GM18867 (cell line): ENCODE results near the gene PLAC8.
"Not testable (repeated sequence)": the region's sequence is repeated elsewhere in the genome, so short reads cannot be mapped to it uniquely, and the experiment has no call there.

Experiments used
- ATAC-seq: cut with Tn5 transposase; IDR thresholded peaks from one replicate; pipeline ENCODE4 v1.9.1; 2021; ENCODE audit warnings: mild to moderate bottlenecking, moderate library complexity; ENCODE audit not compliant: unreplicated experiment

The PLAC8 gene

GRCh38 chr4:83112678-83113428 is 1.7 kb downstream of the PLAC8 start:
- no peak for ATAC-seq

- peak; percentile 37 for ATAC-seq
These were observed 2.3 kb downstream of the PLAC8 start for GRCh38 chr4:83112231-83112630.

- ATAC-seq, result not testable (repeated sequence)
These were observed 2.8 kb downstream of the PLAC8 start for GRCh38 chr4:83111751-83112141.

- ATAC-seq, result no peak
These were observed 3.4 kb downstream of the PLAC8 start for GRCh38 chr4:83110970-83111750.

GRCh38 chr4:83110223-83110945 is 4.1 kb downstream of the PLAC8 start:
- ATAC-seq, result peak; percentile 74

- ATAC-seq, result peak; percentile 24
These were observed 4.9 kb downstream of the PLAC8 start for GRCh38 chr4:83109480-83110222.

- ATAC-seq, result no peak
These were observed 6.2 kb downstream of the PLAC8 start for GRCh38 chr4:83108101-83108861.

GRCh38 chr4:83107631-83108030 is 6.9 kb downstream of the PLAC8 start:
- ATAC-seq, result no peak

- ATAC-seq, result no peak
These were observed 9.5 kb downstream of the PLAC8 start for GRCh38 chr4:83104991-83105390.

- no peak for ATAC-seq
These were observed 18.1 kb downstream of the PLAC8 start for GRCh38 chr4:83096397-83096796.

GRCh38 chr4:83093060-83093640 is 21.4 kb downstream of the PLAC8 start:
- ATAC-seq, result no peak

- no peak for ATAC-seq
These were observed 24.9 kb downstream of the PLAC8 start for GRCh38 chr4:83089410-83090157.

GRCh38 chr4:83084956-83085355 is 29.6 kb downstream of the PLAC8 start:
- not testable (repeated sequence) for ATAC-seq

GRCh38 chr4:83083925-83084475 is 30.5 kb downstream of the PLAC8 start:
- ATAC-seq, result peak; percentile 39

GRCh38 chr4:83082777-83083176 is 31.8 kb downstream of the PLAC8 start:
- no peak for ATAC-seq

GRCh38 chr4:83080561-83080960 is 34.0 kb downstream of the PLAC8 start:
- no peak for ATAC-seq

GRCh38 chr4:83075311-83076095 is 39.0 kb downstream of the PLAC8 start:
- ATAC-seq, result no peak

GRCh38 chr4:83074783-83075182 is 39.7 kb downstream of the PLAC8 start:
- ATAC-seq, result not testable (repeated sequence)
